Neural cell (in vitro differentiated cells): ENCODE measurements around the gene ANO9. TPM values are rescaled to one million over a fixed set of nuclear protein-coding genes. Genes with fewer than 3 reads are reported as not detected.

ENCODE experiments used
- H2AFZ ChIP-seq: fragments of 200-600, 300-800 bp; sonication (generic), shearing (Covaris generic); 2 replicates; pipeline ENCODE4 v1.6.0; 2014; ENCODE audit warnings: low read depth, mild to moderate bottlenecking, antibody characterized with exemption, low read length, moderate library complexity
- H3F3A ChIP-seq: fragments of 200-600 bp; shearing (Covaris generic); 2 replicates; pipeline ENCODE4 v1.6.1; 2016; ENCODE audit warnings: mild to moderate bottlenecking, moderate library complexity, mixed read lengths, antibody characterized with exemption, low read length; ENCODE audit not compliant: insufficient read depth, poor library complexity, severe bottlenecking
- H3K27ac ChIP-seq: fragments of 200-600, 300-800 bp; sonication (generic), shearing (Covaris generic); 2 replicates; pipeline ENCODE4 v1.5.1; 2014; ENCODE audit warnings: mild to moderate bottlenecking, low read length, moderate library complexity
- H3K27me3 ChIP-seq: fragments of 300-800, 200-600 bp; sonication (generic), shearing (Covaris generic); 2 replicates; pipeline ENCODE4 v1.6.0; 2014; ENCODE audit warnings: mild to moderate bottlenecking, low read depth, low read length, moderate library complexity; ENCODE audit not compliant: insufficient read depth
- H3K36me3 ChIP-seq: fragments of 300-800, 200-600 bp; sonication (generic), shearing (Covaris generic); 2 replicates; pipeline ENCODE4 v1.5.1; 2014; ENCODE audit warnings: mild to moderate bottlenecking, antibody characterized with exemption, low read length, moderate library complexity; ENCODE audit not compliant: insufficient read depth
- H3K4me2 ChIP-seq: fragments of 300-800, 200-600 bp; sonication (generic), shearing (Covaris generic); 2 replicates; pipeline ENCODE4 v1.6.0; 2014; ENCODE audit warnings: mild to moderate bottlenecking, low read length
- H3K4me3 ChIP-seq: fragments of 300-800, 200-600 bp; sonication (generic), shearing (Covaris generic); 2 replicates; pipeline ENCODE4 v1.5.1; 2014; ENCODE audit warnings: mild to moderate bottlenecking, low read length, moderate library complexity
- H3K79me2 ChIP-seq: fragments of 200-600 bp; shearing (Covaris generic); replicated peaks from 2 replicates; pipeline ENCODE4 v1.6.0; 2014; ENCODE audit warnings: mild to moderate bottlenecking, low read length, moderate library complexity; ENCODE audit not compliant: insufficient read depth
- H3K9ac ChIP-seq: fragments of 300-800, 200-600 bp; sonication (generic), shearing (Covaris generic); 2 replicates; pipeline ENCODE4 v1.6.1; 2016; ENCODE audit warnings: mild to moderate bottlenecking, low read length, mixed read lengths
- H3K9me2 ChIP-seq: fragments of 200-600 bp; shearing (Covaris generic); 2 replicates; pipeline ENCODE4 v1.6.1; 2016; ENCODE audit warnings: mild to moderate bottlenecking, low read length, mixed read lengths; ENCODE audit not compliant: insufficient read depth
- H3K9me3 ChIP-seq: fragments of 200-600, 300-800 bp; sonication (generic), shearing (Covaris generic); 2 replicates; pipeline ENCODE4 v1.6.1; 2016; ENCODE audit warnings: mild to moderate bottlenecking, mixed run types, low read length, moderate library complexity, mixed read lengths
- H4K20me1 ChIP-seq: fragments of 200-600 bp; shearing (Covaris generic); 2 replicates; pipeline ENCODE4 v1.6.1; 2016; ENCODE audit warnings: mild to moderate bottlenecking, mixed run types; ENCODE audit not compliant: insufficient read depth
- CTCF ChIP-seq: fragments of 450-650 bp; IDR thresholded peaks from 2 replicates; pipeline ENCODE4 v1.5.1; 2014; ENCODE audit warnings: antibody characterized with exemption, mild to moderate bottlenecking, moderate library complexity; ENCODE audit not compliant: poor library complexity, severe bottlenecking
- EP300 ChIP-seq: fragments of 450-650 bp; conservative IDR thresholded peaks from 2 replicates; pipeline ENCODE4 v1.6.1; 2014; ENCODE audit warnings: antibody characterized with exemption, mild to moderate bottlenecking, moderate library complexity; ENCODE audit not compliant: poor library complexity, severe bottlenecking
- EZH2 ChIP-seq: fragments of 200-600, 300-800 bp; shearing (Covaris generic), sonication (generic); IDR thresholded peaks from 2 replicates; pipeline ENCODE4 v1.6.1; 2014; ENCODE audit warnings: antibody characterized with exemption, low read length, borderline replicate concordance, mild to moderate bottlenecking; ENCODE audit not compliant: insufficient read depth, poor library complexity, severe bottlenecking
- MXI1 ChIP-seq: fragments of 450-650 bp; conservative IDR thresholded peaks from 2 replicates; pipeline ENCODE4 v1.6.1; 2014; ENCODE audit warnings: antibody characterized with exemption, mild to moderate bottlenecking; ENCODE audit not compliant: poor library complexity, severe bottlenecking
- POLR2AphosphoS5 ChIP-seq: IDR thresholded peaks from 2 replicates; pipeline ENCODE4 v1.6.1; 2012
- RAD21 ChIP-seq: fragments of 450-650 bp; conservative IDR thresholded peaks from 2 replicates; pipeline ENCODE4 v1.6.1; 2014; ENCODE audit warnings: antibody characterized with exemption, mild to moderate bottlenecking, moderate library complexity
- REST ChIP-seq: IDR thresholded peaks from 2 replicates; pipeline ENCODE4 v1.6.1; 2012; ENCODE audit warnings: borderline replicate concordance
- SMC3 ChIP-seq: fragments of 450-650 bp; conservative IDR thresholded peaks from 2 replicates; pipeline ENCODE4 v1.6.1; 2014; ENCODE audit warnings: antibody characterized with exemption, mild to moderate bottlenecking, moderate library complexity; ENCODE audit not compliant: poor library complexity
- TAF1 ChIP-seq: IDR thresholded peaks from 2 replicates; pipeline ENCODE4 v1.6.1; 2012; ENCODE audit warnings: low read depth
- polyA minus RNA-seq: library from RNA; depleted of rRNA, polyadenylated mRNA; stranded (reverse); fragments of >200 nt; gene quantifications from 2 replicates; pipeline ENCODE4 v1.2.3, GENCODE V29; 2014
- polyA plus RNA-seq: library from polyadenylated mRNA; depleted of rRNA; stranded (reverse); fragments of >200 nt; gene quantifications from 2 replicates; pipeline ENCODE4 v1.2.3, GENCODE V29; 2014

ANO9 gene
- polyA plus RNA-seq, result not detected in 2 replicates
- polyA minus RNA-seq, result not detected in 2 replicates

DNA sequence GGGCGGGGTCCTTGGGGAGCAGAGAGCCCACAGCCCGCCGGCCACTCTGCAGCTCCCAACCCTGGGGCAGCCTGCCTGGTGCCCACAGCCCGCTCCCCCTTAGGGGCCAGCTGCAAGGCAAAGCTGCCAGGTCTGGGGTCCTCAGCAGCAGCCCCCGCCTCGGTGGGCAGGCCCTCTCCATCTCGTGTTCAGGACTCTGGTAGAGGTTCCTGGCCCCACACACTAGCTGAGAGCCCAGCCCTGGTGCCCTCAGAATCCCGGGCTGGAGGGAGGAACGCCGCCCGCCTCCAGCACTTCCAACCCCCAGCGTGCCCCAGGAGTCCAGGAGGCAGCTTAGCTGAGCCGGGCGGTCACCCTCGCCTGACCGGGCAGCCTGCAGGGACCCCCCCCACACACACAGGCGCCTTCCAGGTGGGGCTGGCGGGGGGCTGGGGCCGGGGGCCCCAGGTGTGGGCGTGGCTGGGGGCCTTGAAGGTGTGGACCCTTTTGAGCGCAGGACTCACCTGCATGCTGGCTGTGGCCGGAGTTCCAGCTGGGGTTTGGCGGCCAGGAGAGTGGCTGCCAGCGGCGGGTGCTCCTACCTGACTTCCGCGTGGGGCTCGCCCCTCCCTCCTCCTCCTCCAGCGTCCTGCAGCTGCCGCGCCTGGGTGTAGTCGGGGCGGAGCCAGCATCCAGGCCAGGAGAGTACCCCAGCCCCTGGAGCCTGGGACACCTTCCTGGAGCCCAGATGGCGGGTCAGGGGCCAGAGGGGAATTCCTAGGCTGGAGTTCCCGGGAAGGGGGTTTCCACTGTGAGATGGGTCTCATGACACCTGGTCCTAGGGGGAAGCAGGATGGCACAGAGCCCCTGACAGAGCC is at the start of gene ANO9:
Gene ANO9 (minus strand): TSS at position 594 of the 857 bp plus-strand sequence. CDS start 85 bp downstream, at position 509.
- H2AFZ ChIP-seq, result no peak within 1 kb of the TSS

More for the DNA sequence above, at the start of gene ANO9:
- no peaks in the 10 kb centered on the region for H3F3A ChIP-seq
- H4K20me1 ChIP-seq, result no peaks in the 10 kb centered on the region
- H3K27ac ChIP-seq, result no peak within 1 kb of the TSS
- H3K36me3 ChIP-seq, result no peaks in the 10 kb centered on the region
- no peak within 1 kb of the TSS for H3K4me3 ChIP-seq
- H3K9me2 ChIP-seq, result no peaks in the 10 kb centered on the region
- H3K4me2 ChIP-seq, result no peak within 1 kb of the TSS
- no peaks in the 10 kb centered on the region for H3K27me3 ChIP-seq
- no peak within 1 kb of the TSS for H3K9ac ChIP-seq
- H3K79me2 ChIP-seq, result no peaks in the 10 kb centered on the region
- TF ChIP-seq TAF1 (no peak), EP300 (no peak), CTCF (no peak), REST (no peak), EZH2 (no peak), MXI1 (no peak), POLR2AphosphoS5 (no peak), SMC3 (no peak), RAD21 (no peak)
- H3K9me3 ChIP-seq, result no peaks in the 10 kb centered on the region
